ENCODE results near the gene HSD17B7. TPM values are rescaled to one million over a fixed set of nuclear protein-coding genes. Genes with fewer than 3 reads are reported as not detected.

Gene HSD17B7
- total RNA-seq, 1 experiment from 2014 or later, result 21.2 TPM

- no peak overlapping the region for H3K27ac ChIP-seq
- DNase-seq, result no peak
These were observed 42.0 kb downstream of the HSD17B7 start for GRCh38 chr1:162832470-162832869.

GRCh38 chr1:162835157-162835899 lies 44.8 kb downstream of the HSD17B7 start:
- Histone ChIP-seq H3K27ac (no peak overlapping the region), H3K36me3 (no peaks in the 10 kb centered on the region), H3K9me3 (replicated peaks) (no peaks in the 10 kb centered on the region), H3K4me3 (no peak overlapping the region), H3K27me3 (no peaks in the 10 kb centered on the region), H3K4me1 (peaks cover under 1% of the 10 kb centered on the region; the same call in 1 of the 2 replicates)
- no peak for DNase-seq

More at GRCh38 chr1:162832470-162832869, 42.0 kb downstream of the HSD17B7 start:
- Histone ChIP-seq H3K4me1 (no peaks in the 10 kb centered on the region), H3K36me3 (no peaks in the 10 kb centered on the region), H3K9me3 (replicated peaks) (no peaks in the 10 kb centered on the region), H3K27me3 (no peaks in the 10 kb centered on the region), H3K4me3 (no peak overlapping the region)

GRCh38 chr1:162838863-162839262 lies 48.4 kb downstream of the HSD17B7 start:
- DNase-seq, result no peak
- Histone ChIP-seq H3K4me3 (no peak overlapping the region), H3K9me3 (replicated peaks) (no peaks in the 10 kb centered on the region), H3K27me3 (no peaks in the 10 kb centered on the region), H3K27ac (no peak overlapping the region), H3K4me1 (peaks cover 3% of the 10 kb centered on the region; the same call in 1 of the 2 replicates), H3K36me3 (no peaks in the 10 kb centered on the region)

GRCh38 chr1:162840250-162840839 lies 49.8 kb downstream of the HSD17B7 start:
- Histone ChIP-seq H3K9me3 (replicated peaks) (no peaks in the 10 kb centered on the region), H3K4me1 (peaks cover 14% of the 10 kb centered on the region), H3K27me3 (no peaks in the 10 kb centered on the region), H3K4me3 (no peak overlapping the region), H3K27ac (no peak overlapping the region), H3K36me3 (no peaks in the 10 kb centered on the region)
- DNase-seq, result peak in 1 of 2 experiments; percentile 54

GRCh38 chr1:162844153-162844552 lies 53.7 kb downstream of the HSD17B7 start:
- peak in 1 of 2 experiments; percentile 35 for DNase-seq
- H3K36me3 ChIP-seq, result no peaks in the 10 kb centered on the region
- no peaks in the 10 kb centered on the region for H3K27me3 ChIP-seq
- no peaks in the 10 kb centered on the region for H3K9me3 ChIP-seq (replicated peaks)
- peaks cover 42% of the 10 kb centered on the region for H3K4me1 ChIP-seq
- H3K4me3 ChIP-seq, result no peak overlapping the region
- no peak overlapping the region for H3K27ac ChIP-seq

- H3K36me3 ChIP-seq, result no peaks in the 10 kb centered on the region
- peak overlapping the region; percentile 92 for H3K27ac ChIP-seq
- peaks cover 40% of the 10 kb centered on the region for H3K4me1 ChIP-seq
- H3K27me3 ChIP-seq, result no peaks in the 10 kb centered on the region
- DNase-seq, result peak; percentile 78 to 95
- H3K4me3 ChIP-seq, result peak overlapping the region; percentile 23
- H3K9me3 ChIP-seq (replicated peaks), result no peaks in the 10 kb centered on the region
These were observed 56.0 kb downstream of the HSD17B7 start for GRCh38 chr1:162846256-162847212.

- H3K36me3 ChIP-seq, result no peaks in the 10 kb centered on the region
- H3K27ac ChIP-seq, result peak overlapping the region; percentile 92
- no peak overlapping the region for H3K4me3 ChIP-seq
- peak; percentile 84 to 89 for DNase-seq
- H3K4me1 ChIP-seq, result peaks cover 40% of the 10 kb centered on the region
- no peaks in the 10 kb centered on the region for H3K27me3 ChIP-seq
- H3K9me3 ChIP-seq (replicated peaks), result no peaks in the 10 kb centered on the region
These were observed 57.4 kb downstream of the HSD17B7 start for GRCh38 chr1:162847839-162848453.

GRCh38 chr1:162849711-162850110 lies 59.2 kb downstream of the HSD17B7 start:
- peaks cover 37% of the 10 kb centered on the region for H3K4me1 ChIP-seq
- no peaks in the 10 kb centered on the region for H3K9me3 ChIP-seq (replicated peaks)
- no peak overlapping the region for H3K4me3 ChIP-seq
- no peaks in the 10 kb centered on the region for H3K27me3 ChIP-seq
- no peaks in the 10 kb centered on the region for H3K36me3 ChIP-seq
- no peak overlapping the region for H3K27ac ChIP-seq
- no peak for DNase-seq

- H3K4me1 ChIP-seq, result peaks cover 32% of the 10 kb centered on the region
- no peaks in the 10 kb centered on the region for H3K36me3 ChIP-seq
- DNase-seq, result no peak
- no peak overlapping the region for H3K27ac ChIP-seq
- no peaks in the 10 kb centered on the region for H3K9me3 ChIP-seq (replicated peaks)
- no peaks in the 10 kb centered on the region for H3K27me3 ChIP-seq
- no peak overlapping the region for H3K4me3 ChIP-seq
These were observed 60.8 kb downstream of the HSD17B7 start for GRCh38 chr1:162851341-162851740.

- peak; percentile 61 to 80 for DNase-seq
These were observed 63.9 kb downstream of the HSD17B7 start for GRCh38 chr1:162854245-162854882.

GRCh38 chr1:162855461-162856150 lies 65.1 kb downstream of the HSD17B7 start:
- H3K4me3 ChIP-seq, result no peak overlapping the region
- H3K27me3 ChIP-seq, result no peaks in the 10 kb centered on the region
- H3K36me3 ChIP-seq, result no peaks in the 10 kb centered on the region
- H3K27ac ChIP-seq, result peak overlapping the region; percentile 11
- peaks cover 22% of the 10 kb centered on the region for H3K4me1 ChIP-seq
- peak in 1 of 2 experiments; percentile 36 for DNase-seq
- H3K9me3 ChIP-seq (replicated peaks), result no peaks in the 10 kb centered on the region

More at GRCh38 chr1:162854245-162854882, 63.9 kb downstream of the HSD17B7 start:
- peaks cover 22% of the 10 kb centered on the region for H3K4me1 ChIP-seq
- no peaks in the 10 kb centered on the region for H3K36me3 ChIP-seq
- H3K27me3 ChIP-seq, result no peaks in the 10 kb centered on the region
- no peaks in the 10 kb centered on the region for H3K9me3 ChIP-seq (replicated peaks)
- H3K4me3 ChIP-seq, result no peak overlapping the region
- H3K27ac ChIP-seq, result no peak overlapping the region

GRCh38 chr1:162856260-162856659 lies 65.8 kb downstream of the HSD17B7 start:
- Histone ChIP-seq H3K27ac (peak overlapping the region; percentile 11), H3K9me3 (replicated peaks) (no peaks in the 10 kb centered on the region), H3K27me3 (no peaks in the 10 kb centered on the region), H3K4me1 (peaks cover 25% of the 10 kb centered on the region), H3K4me3 (no peak overlapping the region), H3K36me3 (no peaks in the 10 kb centered on the region)
- peak; percentile 66 to 79 for DNase-seq

- no peak for DNase-seq
- no peak overlapping the region for H3K27ac ChIP-seq
- no peaks in the 10 kb centered on the region for H3K27me3 ChIP-seq
- no peak overlapping the region for H3K4me3 ChIP-seq
- H3K36me3 ChIP-seq, result no peaks in the 10 kb centered on the region
- H3K9me3 ChIP-seq (replicated peaks), result no peaks in the 10 kb centered on the region
- H3K4me1 ChIP-seq, result peaks cover 33% of the 10 kb centered on the region
These were observed 67.3 kb downstream of the HSD17B7 start for GRCh38 chr1:162857850-162858249.

Measured in SJCRH30 (cell line).